T1000 (cell line): Measurements from ENCODE around the gene C16orf89.
"Not testable (repeated sequence)": the region's sequence is repeated elsewhere in the genome, so short reads cannot be mapped to it uniquely, and the experiment has no call there.

ENCODE experiments used
- DNase-seq: peaks from one replicate; lab custom pipeline; 2025; ENCODE audit warnings: mixed read lengths; lab: John Stamatoyannopoulos, UW

The C16orf89 gene

DNA sequence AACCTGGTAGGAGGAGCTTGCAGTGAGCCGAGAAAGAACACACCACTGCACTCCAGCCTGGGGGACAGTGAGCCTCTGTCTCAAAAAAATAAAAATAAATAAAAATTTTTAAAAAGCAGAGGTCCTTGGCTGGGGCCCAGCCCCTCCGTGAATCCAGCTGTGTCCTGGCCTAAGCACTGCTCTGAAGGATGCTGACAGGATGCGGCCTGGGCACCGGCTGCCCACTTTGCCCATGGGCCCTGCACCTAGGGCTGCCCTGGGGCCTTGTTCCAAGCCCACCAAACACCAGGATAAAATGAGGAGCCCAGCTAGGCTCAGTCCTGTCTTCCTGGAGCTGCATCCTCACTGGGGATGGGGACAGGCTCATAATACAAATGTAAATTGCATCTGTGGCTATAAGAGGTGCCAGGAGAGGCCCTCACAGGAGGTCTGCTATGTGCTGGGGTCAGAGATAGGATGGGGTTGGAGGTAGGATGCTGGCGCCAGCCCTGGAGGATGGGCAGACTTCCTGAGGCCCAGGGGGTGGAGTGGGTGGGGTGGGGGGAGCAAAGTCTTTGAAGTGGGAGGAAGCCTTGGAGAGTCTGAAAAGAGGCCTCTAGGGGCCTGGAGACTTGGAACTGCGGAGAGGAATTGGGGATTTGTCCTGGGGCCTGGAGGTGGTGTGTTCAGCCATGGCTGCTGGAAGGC, 6.2 kb downstream of the C16orf89 start:
- DNase-seq, result no peak

GRCh38 chr16:5058476-5058875, 7.3 kb downstream of the C16orf89 start:
- DNase-seq, result no peak

DNA sequence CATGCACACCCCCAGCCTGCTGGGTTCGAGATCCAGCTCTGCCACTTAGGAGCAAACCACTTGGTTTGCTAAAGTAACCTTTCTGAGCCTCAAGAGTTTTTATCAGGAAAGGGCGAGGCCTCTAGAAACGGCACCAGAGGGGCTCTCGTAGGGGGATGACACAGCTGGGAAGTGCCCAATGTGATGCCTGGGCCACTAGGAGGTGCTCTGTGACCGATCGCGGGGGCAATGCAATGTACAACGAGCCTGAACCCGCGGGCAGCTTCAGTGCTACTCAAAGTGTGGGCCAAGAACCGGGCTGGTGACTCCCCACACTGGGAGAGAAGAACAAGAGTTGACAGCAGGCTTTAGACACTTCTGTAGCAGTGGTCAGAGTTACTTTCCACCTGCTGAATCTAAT, 9.4 kb downstream of the C16orf89 start:
- no peak for DNase-seq

DNA sequence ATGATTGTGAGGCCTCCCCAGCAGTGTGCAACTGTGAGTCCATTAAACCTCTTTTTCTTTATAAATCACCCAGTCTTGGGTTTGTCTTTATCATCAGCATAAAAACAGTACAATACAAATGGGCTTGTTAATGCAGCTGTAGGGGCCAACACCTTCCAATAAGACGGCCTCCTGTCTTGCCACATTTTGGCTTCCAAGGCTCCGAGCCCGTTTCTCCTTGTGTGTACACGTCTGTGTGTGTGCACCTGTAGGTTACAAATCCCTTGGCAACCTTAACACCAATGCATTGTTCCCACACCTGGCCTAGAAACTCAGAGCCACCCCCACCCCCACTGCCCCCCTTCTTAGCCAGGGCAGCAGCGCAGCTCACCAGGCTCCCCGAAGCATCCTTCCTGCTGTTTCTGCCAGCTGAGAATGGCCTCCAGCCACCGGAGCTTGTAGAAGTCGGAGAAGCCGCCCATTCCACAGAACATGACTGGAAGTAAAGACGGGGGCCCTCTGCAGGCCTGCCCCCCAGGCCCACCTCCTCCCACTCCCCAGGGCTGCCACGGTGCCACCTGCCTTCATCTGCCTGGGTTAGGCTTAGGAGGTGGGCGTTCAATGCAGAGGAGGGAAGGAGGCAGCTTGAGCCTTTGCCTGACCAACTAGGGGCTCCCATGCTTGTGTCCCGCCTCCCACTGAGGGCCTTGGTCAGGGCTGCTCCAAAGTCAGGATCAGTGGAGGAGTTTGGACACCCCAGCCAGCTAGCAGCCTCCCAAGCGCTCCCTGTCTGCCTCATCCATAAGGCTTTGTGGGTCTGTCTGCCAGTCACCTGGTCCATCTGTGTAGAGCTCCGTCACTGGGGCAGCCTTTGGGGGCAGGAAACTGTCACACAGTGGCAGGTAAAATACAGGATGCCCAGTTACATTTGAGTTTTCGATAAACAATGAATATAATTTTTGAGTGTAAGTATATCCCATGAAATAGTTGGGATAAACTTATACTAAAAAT, 10.6 kb downstream of the C16orf89 start:
- DNase-seq, result no peak

GRCh38 chr16:5046914-5047313, 18.8 kb downstream of the C16orf89 start:
- no peak for DNase-seq

- DNase-seq, result no peak
Measured at GRCh38 chr16:5045499-5046115, 20.1 kb downstream of the C16orf89 start.

DNA sequence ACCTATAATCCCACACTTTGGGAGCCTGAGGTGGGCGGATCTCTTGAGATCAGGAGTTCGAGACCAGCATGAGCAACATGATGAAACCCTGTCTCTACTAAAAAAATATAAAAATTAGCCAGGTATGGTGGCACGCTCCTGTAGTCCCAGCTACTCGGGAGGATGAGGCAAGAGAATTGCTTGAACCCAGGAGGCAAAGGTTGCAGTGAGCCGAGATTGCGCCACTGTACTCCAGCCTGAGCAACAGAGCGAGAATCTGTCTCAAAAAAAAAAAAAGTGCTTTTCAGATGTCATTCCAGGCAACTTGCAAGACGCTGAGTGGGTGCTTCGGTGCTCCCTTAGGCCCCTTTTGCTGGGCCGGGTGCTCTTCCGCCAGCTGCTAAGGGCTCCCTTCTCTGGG, 21.2 kb downstream of the C16orf89 start:
- DNase-seq, result not testable (repeated sequence)

DNA sequence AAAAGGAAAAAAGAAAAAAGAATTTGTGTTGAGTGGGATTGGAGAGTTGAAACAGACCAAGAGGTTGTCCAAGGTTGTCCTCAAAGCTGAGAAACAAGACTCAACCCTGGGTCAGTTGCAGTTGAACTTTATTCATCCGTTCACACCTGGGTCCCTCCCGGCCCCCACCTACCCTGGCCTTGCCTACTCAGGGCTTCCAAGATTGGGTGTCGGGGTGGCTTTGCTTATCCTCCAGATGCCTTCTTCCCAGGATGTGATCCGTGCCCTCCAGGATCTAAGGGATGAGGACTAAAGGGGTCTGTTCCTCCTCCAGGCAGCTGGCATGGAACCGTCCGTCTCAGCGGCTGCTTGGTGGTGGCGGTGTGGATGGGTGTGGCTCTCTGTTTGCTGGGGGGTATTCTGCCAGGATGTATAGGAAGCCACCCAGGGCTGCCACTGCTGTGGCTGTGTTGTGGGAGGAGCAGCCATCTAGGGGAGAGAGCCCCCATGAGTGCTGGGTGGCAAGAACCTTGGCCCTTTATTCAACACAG, 21.7 kb downstream of the C16orf89 start:
- no peak for DNase-seq

- no peak for DNase-seq
Measured at GRCh38 chr16:5042574-5043171, 23.1 kb downstream of the C16orf89 start.

GRCh38 chr16:5041600-5042133, 24.1 kb downstream of the C16orf89 start:
- DNase-seq, result no peak

- DNase-seq, result no peak
Measured at GRCh38 chr16:5040451-5040850, 25.3 kb downstream of the C16orf89 start.

DNA sequence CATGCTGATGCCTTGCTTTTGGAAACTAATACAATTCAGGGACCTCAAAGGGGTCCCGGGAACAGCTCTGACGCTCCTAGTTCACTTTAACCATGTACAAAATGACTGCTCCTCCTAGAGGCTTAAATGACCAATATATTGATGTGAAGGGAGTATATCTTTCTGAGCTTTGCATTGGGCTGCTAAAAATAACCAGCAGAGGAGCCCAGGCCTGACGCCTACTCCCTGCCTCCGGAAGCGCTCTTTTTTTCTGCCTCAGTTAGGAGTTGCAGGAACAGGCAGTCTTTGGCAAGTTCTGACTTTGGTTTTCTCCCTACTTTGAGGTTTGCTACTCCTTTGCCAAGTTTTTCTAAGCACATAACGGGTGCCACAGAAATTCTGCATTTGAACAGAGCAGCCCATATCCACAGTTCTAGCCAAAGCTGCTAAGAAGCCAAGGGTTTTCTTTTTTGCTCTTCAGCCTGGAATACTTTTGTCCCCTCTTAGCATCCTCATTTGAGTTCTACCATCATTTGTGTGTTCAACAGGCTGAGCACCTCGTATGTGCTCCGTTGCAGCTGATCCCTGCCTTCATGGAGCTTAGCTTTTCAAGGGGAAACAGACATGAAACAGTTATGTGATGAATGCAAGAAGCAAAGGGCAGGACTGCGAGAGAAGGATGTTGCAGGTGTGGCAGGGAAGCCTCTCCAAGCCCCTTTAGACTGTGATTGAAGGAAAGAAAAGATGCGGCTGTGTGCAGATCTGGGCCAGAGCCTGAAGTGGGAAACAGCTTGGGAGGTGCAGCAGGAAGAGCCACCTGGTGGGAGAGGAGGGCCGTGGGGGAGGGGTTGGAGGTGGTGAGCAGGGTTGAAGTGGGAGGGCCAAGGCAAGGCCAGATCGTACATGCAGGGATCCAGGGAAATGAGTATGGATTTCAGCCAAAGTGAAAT, 29.3 kb downstream of the C16orf89 start:
- DNase-seq, result no peak

DNA sequence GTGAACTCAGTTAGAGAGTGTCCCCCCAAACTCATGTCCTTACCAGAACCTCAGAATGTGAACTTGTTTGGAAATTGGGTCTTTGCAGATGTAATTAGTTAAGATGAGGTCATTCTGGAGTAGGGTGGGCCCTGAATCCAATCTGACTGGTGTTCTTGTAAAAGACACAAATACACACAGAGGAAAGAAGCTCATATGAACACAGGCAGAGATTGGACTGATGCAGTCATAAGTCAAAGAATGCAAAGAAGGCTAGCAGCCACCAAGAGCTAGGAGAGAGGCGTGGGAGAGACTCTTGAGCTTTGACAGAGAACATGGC, 29.9 kb downstream of the C16orf89 start:
- DNase-seq, result no peak

DNA sequence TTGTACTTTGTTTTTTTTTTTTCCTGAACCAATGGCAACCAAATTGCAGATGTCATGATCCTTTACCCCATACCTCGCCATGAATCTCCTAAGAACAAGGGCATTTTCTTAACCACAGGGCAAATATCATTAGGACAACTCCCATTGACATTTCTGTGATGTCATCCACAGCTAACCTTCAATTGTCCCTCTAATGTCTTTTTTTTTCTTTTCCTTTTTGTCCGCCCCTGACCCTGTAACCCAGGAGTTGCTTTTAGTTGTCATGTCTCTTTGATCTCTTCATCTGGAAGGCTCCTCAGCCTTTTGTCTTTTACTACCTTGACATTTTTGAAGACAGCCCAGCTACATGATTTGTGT, 31.6 kb downstream of the C16orf89 start:
- no peak for DNase-seq

- peak; percentile 70 for DNase-seq
Measured at GRCh38 chr16:5033256-5034166, 32.2 kb downstream of the C16orf89 start, which contains the start of gene NAGPA. Gene NAGPA (minus strand): TSS chr16:5033935. CDS start chr16:5033914, 21 bp downstream.

- DNase-seq, result no peak
Measured at GRCh38 chr16:5032748-5033167, 33.0 kb downstream of the C16orf89 start.

DNA sequence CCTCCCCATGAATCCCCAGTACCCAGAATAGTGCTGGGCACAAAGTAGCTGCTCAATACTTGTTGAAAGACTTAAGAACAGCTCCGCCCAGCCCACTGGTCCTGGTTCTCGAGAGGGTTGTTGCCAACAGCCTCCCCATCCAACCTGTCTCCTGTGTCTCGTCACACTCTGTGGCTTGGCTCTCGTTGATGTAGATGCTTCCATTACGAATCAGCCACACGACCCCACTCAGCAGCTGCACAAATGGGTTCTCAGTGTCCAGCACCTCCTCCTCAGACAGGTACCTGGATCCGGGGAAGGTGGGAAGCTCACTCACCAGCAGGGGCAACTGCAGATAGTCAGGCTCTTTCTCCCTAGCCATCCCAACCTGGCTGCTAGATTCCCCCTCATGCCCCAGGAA, 34.2 kb downstream of the C16orf89 start:
- no peak for DNase-seq

DNA sequence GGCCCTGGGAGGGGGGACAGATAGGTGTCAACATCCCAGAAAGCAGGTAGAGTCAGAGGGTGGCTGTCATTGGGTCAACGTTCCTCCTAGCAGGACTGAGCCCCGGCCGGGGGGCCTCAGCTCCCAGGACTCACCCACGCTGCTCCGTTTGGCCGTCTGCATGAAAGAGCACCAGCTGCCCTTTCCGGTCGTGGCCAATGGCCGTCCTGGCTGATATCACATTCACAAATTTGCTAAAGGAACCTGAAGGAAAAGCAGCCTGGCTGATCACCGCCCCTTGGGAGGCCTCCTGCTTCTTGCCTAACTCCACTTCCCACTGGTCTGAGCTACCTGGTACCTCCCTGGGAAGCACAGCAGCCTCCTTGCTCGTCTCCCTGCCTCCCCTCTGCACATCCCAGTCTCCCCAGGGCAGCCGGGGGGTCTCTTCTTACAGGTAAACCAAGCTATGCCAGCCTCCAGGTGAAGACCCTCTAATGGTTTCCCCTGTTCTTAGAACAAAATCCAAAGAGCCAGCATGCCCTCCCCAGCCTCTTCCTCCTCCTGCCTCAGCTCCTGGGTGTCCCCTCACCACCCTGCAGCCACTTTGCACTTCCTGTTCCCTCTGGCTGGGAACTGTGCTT, 35.4 kb downstream of the C16orf89 start:
- no peak for DNase-seq

- DNase-seq, result no peak
Measured at GRCh38 chr16:5028950-5029475, 36.7 kb downstream of the C16orf89 start.
